CD14-positive monocyte (primary cell): ENCODE data around the gene PLCG1. TPM values are rescaled to one million over a fixed set of nuclear protein-coding genes. Genes with fewer than 3 reads are reported as not detected.

Source experiments
- DNase-seq, 3 donors: peaks; one replicate each; pipeline ENCODE4 v3.0.0-alpha.2; 2011 to 2022
- H2AFZ ChIP-seq: 2 replicates; pipeline ENCODE4 v1.6.0; 2012; ENCODE audit warnings: mild to moderate bottlenecking, low read depth, low read length, inconsistent platforms; ENCODE audit not compliant: insufficient read depth, poor library complexity, severe bottlenecking
- H3K27ac ChIP-seq, 2 donors: 1 replicate in 1 of 2; 2 replicates in 1 of 2; pipeline ENCODE4 v1.5.1; 2012 to 2013; ENCODE audit warnings: low read length in 2 of 2, control low read depth in 1 of 2, inconsistent platforms in 1 of 2, low read depth in 1 of 2, mild to moderate bottlenecking in 1 of 2
- H3K27me3 ChIP-seq, 2 donors: one replicate each; pipeline versions ENCODE4 v1.6.0 to v1.6.1; 2011 to 2013; ENCODE audit warnings: low read length in 2 of 2; ENCODE audit not compliant: control insufficient read depth in 2 of 2, insufficient read depth in 2 of 2
- H3K36me3 ChIP-seq, 2 donors: replicated peaks in 1 of 2; 1 replicate in 1 of 2; 2 replicates in 1 of 2; pipeline versions ENCODE4 v1.5.1 to v1.6.1; 2012 to 2013; ENCODE audit warnings: low read length in 2 of 2, control low read depth in 1 of 2, inconsistent platforms in 1 of 2, mild to moderate bottlenecking in 1 of 2; ENCODE audit not compliant: insufficient read depth in 2 of 2, control insufficient read depth in 1 of 2
- H3K4me1 ChIP-seq, 2 donors: 1 replicate in 1 of 2; 2 replicates in 1 of 2; pipeline versions ENCODE4 v1.5.1 to v1.6.1; 2012 to 2013; ENCODE audit warnings: low read length in 2 of 2, control low read depth in 1 of 2, inconsistent platforms in 1 of 2, mild to moderate bottlenecking in 1 of 2, moderate library complexity in 1 of 2; ENCODE audit not compliant: insufficient read depth in 2 of 2, control insufficient read depth in 1 of 2
- H3K4me2 ChIP-seq: replicated peaks from 2 replicates; pipeline ENCODE3; 2012; ENCODE audit warnings: low read length, moderate library complexity, mild to moderate bottlenecking; ENCODE audit not compliant: poor library complexity, severe bottlenecking; ENCODE audit errors: extremely low read depth
- H3K4me3 ChIP-seq, 3 experiments: fragments of 200-600 bp in 1 of 3; sonication (generic) in 1 of 3; replicated peaks in 1 of 3; 1 replicate in 2 of 3; 2 replicates in 1 of 3; pipeline ENCODE4 v1.5.1; 2011 to 2013; ENCODE audit warnings: low read length in 3 of 3, mild to moderate bottlenecking in 3 of 3, control low read depth in 2 of 3, low read depth in 2 of 3, inconsistent platforms in 1 of 3, moderate library complexity in 1 of 3
- H3K79me2 ChIP-seq: 2 replicates; pipeline ENCODE4 v1.6.0; 2012; ENCODE audit warnings: mild to moderate bottlenecking, control low read depth, inconsistent platforms, low read length, moderate library complexity; ENCODE audit not compliant: insufficient read depth
- H3K9ac ChIP-seq: 2 replicates; pipeline ENCODE4 v1.6.0; 2017; ENCODE audit warnings: low read length, mild to moderate bottlenecking; ENCODE audit not compliant: insufficient read depth, poor library complexity, severe bottlenecking
- H3K9me3 ChIP-seq, 2 donors: replicated peaks in 1 of 2; 1 replicate in 1 of 2; 2 replicates in 1 of 2; pipeline versions ENCODE4 v1.5.1 to v1.6.1; 2012 to 2013; ENCODE audit warnings: low read length in 2 of 2, control low read depth in 1 of 2; ENCODE audit not compliant: control insufficient read depth in 1 of 2, insufficient read depth in 1 of 2
- H4K20me1 ChIP-seq: 2 replicates; pipeline ENCODE4 v1.6.0; 2012; ENCODE audit warnings: mild to moderate bottlenecking, low read length, control low read depth, moderate library complexity; ENCODE audit not compliant: insufficient read depth
- H3K27ac Mint-ChIP-seq, 7 donors: one replicate each; pipeline ENCODE4 v1.8.0; 2020; ENCODE audit warnings: mild to moderate bottlenecking in 7 of 7, mixed read lengths in 7 of 7, moderate library complexity in 6 of 7, inconsistent platforms in 2 of 7
- H3K27me3 Mint-ChIP-seq, 3 donors: one replicate each; pipeline ENCODE4 v1.8.0; 2021 to 2022; ENCODE audit warnings: low read depth in 3 of 3, mild to moderate bottlenecking in 3 of 3, mixed read lengths in 3 of 3, moderate library complexity in 3 of 3, inconsistent platforms in 1 of 3
- H3K36me3 Mint-ChIP-seq, 2 donors: one replicate each; pipeline ENCODE4 v1.8.0; 2020; ENCODE audit warnings: mixed read lengths in 2 of 2, inconsistent platforms in 1 of 2, mild to moderate bottlenecking in 1 of 2
- H3K4me1 Mint-ChIP-seq: one replicate; pipeline ENCODE4 v1.8.0; 2020; ENCODE audit warnings: mild to moderate bottlenecking, mixed read lengths
- H3K4me3 Mint-ChIP-seq, 2 donors: one replicate each; pipeline ENCODE4 v1.8.0; 2020; ENCODE audit warnings: mild to moderate bottlenecking in 2 of 2, mixed read lengths in 2 of 2, moderate library complexity in 1 of 2
- H3K9me3 Mint-ChIP-seq, 7 donors: one replicate each; pipeline ENCODE4 v1.8.0; 2020 to 2022; ENCODE audit warnings: mixed read lengths in 7 of 7, mild to moderate bottlenecking in 6 of 7, moderate library complexity in 6 of 7, inconsistent platforms in 2 of 7
- WGBS: methylation state at CpG from one replicate; pipeline ENCODE4 v1.1.5; 2013; ENCODE audit warnings: missing lambda C conversion rate; ENCODE audit not compliant: insufficient coverage; 5-methylcytosine and 5-hydroxymethylcytosine counted together
- intact Hi-C, 2 donors: fragments of 100-400 bp; cut with micrococcal nuclease; formaldehyde crosslinking; loops; one replicate each; pipeline versions ENCODE4 v1.15.0 to v1.15.1; 2023
- polyA plus RNA-seq, 3 donors: library from polyadenylated mRNA; depleted of rRNA in 1 of 3; unstranded in 2 of 3; stranded (reverse) in 1 of 3; fragments of 300-500 nt in 2 of 3; fragments of >200 nt in 1 of 3; fragmentation: Illumina TruSeq in 2 of 3; gene quantifications; 1 replicate in 2 of 3; 2 replicates in 1 of 3; pipeline ENCODE4 v1.2.3, GENCODE V29; 2012 to 2021
- TF ChIP-seq, protein P1 (sequence below): fragments of 200-600 bp; IDR thresholded peaks from one replicate; pipeline ENCODE4 v1.8.0; 2022; ENCODE audit warnings: antibody characterized with exemption, mild to moderate bottlenecking

The PLCG1 gene
- polyA plus RNA-seq, 3 donors, result 0.33 to 3.8 (median 1.0) TPM

DNA sequence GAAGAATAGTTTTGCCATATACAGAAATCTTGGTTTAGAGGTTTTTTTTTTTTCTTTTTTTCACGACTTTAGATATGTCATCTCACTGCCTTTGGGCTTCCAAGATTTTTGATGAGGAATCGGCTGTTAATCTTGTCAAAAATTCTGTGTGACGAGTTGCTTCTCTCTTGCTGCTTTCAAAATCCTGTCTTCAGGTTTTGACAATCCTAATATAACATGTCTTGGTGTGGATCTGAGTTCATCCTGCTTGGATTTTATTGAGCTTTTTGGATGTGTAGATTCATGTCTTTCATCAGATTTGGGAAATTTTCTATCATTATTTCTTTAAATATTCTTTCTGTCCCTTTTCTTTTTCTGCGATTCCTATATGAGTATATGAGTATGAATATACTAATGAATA is 61.1 kb downstream of the PLCG1 start:
- peaks cover 9 to 13% of the 10 kb centered on the region in 2 donors for H3K36me3 Mint-ChIP-seq
- peaks cover 4% of the 10 kb centered on the region for H3K4me1 Mint-ChIP-seq
- no peak overlapping the region for H3K4me3 Mint-ChIP-seq
- no peaks in the 10 kb centered on the region for H3K4me1 ChIP-seq
- H3K27me3 Mint-ChIP-seq, result peaks cover 0 to 5% (median 5%) of the 10 kb centered on the region in 3 donors
- no peak overlapping the region for H3K27ac Mint-ChIP-seq
- peaks cover 11 to 38% (median 19%) of the 10 kb centered on the region in 7 donors for H3K9me3 Mint-ChIP-seq
- intact Hi-C loops, result no loop called here
- no peak overlapping the region for H3K27ac ChIP-seq
- H3K9ac ChIP-seq, result no peak overlapping the region
- DNase-seq, result no peak
- no peak overlapping the region for H3K4me3 ChIP-seq
- H3K4me2 ChIP-seq, result no peak overlapping the region
- no peaks in the 10 kb centered on the region for H3K36me3 ChIP-seq
- WGBS, result 100% methylated on average over 2 of the region's 4 CpGs
- H3K79me2 ChIP-seq, result no peaks in the 10 kb centered on the region
- H2AFZ ChIP-seq, result no peak overlapping the region
- no peaks in the 10 kb centered on the region for H3K27me3 ChIP-seq
- H3K9me3 ChIP-seq, result peaks cover 7 to 17% of the 10 kb centered on the region in 2 donors
- TF ChIP-seq, protein P1, sequence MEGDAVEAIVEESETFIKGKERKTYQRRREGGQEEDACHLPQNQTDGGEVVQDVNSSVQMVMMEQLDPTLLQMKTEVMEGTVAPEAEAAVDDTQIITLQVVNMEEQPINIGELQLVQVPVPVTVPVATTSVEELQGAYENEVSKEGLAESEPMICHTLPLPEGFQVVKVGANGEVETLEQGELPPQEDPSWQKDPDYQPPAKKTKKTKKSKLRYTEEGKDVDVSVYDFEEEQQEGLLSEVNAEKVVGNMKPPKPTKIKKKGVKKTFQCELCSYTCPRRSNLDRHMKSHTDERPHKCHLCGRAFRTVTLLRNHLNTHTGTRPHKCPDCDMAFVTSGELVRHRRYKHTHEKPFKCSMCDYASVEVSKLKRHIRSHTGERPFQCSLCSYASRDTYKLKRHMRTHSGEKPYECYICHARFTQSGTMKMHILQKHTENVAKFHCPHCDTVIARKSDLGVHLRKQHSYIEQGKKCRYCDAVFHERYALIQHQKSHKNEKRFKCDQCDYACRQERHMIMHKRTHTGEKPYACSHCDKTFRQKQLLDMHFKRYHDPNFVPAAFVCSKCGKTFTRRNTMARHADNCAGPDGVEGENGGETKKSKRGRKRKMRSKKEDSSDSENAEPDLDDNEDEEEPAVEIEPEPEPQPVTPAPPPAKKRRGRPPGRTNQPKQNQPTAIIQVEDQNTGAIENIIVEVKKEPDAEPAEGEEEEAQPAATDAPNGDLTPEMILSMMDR, result no peak
- no peaks in the 10 kb centered on the region for H4K20me1 ChIP-seq

DNA sequence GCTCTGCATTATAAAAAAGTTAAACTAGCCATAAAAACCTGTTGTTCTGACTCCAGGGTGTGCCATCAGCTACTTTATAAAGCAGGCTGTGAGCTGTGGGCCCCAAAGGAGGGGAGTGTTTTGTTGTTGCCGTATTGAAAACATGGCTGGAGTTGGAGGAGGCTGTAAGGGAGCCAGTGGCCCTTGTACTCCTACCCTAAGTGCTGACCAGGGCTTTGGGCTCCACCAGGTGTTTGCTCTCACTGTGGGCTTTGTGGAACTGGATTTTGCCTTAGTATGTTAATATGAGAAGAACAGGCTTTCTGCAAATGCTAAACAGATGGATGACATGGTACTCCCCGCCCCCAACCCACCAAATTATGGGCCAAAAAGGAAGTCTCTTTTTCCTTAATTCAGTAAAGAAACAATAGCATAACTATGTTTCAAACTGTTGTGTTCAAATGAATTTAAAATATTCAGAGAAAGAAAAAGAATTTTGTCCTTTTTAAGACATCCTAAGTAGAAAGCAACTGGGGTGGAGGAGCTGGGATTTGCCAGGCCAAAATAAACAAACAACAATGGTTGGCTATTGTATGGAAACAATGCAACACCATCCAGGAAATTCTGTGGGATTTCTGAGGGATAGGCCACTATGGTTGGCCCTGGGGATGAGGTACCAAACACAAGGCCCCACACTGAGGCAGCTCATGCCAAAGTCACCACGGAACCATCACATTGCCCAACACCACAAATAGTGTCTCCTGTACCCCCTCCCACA is 63.3 kb downstream of the PLCG1 start:
- Histone ChIP-seq H3K79me2 (no peaks in the 10 kb centered on the region), H3K27me3 (no peaks in the 10 kb centered on the region), H3K4me3 (no peak overlapping the region), H2AFZ (no peak overlapping the region), H4K20me1 (no peaks in the 10 kb centered on the region), H3K4me1 (no peaks in the 10 kb centered on the region), H3K27ac (no peak overlapping the region), H3K9me3 (peaks cover 7 to 26% of the 10 kb centered on the region in 2 donors), H3K36me3 (peaks cover 0 to 5% of the 10 kb centered on the region in 2 donors), H3K9ac (no peak overlapping the region), H3K4me2 (no peak overlapping the region)
- no peak overlapping the region for H3K27ac Mint-ChIP-seq
- DNase-seq, result no peak
- intact Hi-C loops, result no loop called here
- H3K4me1 Mint-ChIP-seq, result peaks cover 4% of the 10 kb centered on the region
- TF ChIP-seq, protein P1, result no peak
- 83% methylated on average over 2 of the region's 3 CpGs for WGBS
- peaks cover 10 to 39% (median 19%) of the 10 kb centered on the region in 7 donors for H3K9me3 Mint-ChIP-seq
- peaks cover 0 to 5% (median 2%) of the 10 kb centered on the region in 3 donors for H3K27me3 Mint-ChIP-seq
- no peak overlapping the region for H3K4me3 Mint-ChIP-seq
- peaks cover 21 to 26% of the 10 kb centered on the region in 2 donors for H3K36me3 Mint-ChIP-seq
